ENCODE data around the gene WIPF2. TPM values are rescaled to one million over a fixed set of nuclear protein-coding genes. Genes with fewer than 3 reads are reported as not detected.

Gene WIPF2
- total and polyA plus RNA-seq, 2 experiments from 2014 or later: 10.3 to 23.8 TPM

DNA sequence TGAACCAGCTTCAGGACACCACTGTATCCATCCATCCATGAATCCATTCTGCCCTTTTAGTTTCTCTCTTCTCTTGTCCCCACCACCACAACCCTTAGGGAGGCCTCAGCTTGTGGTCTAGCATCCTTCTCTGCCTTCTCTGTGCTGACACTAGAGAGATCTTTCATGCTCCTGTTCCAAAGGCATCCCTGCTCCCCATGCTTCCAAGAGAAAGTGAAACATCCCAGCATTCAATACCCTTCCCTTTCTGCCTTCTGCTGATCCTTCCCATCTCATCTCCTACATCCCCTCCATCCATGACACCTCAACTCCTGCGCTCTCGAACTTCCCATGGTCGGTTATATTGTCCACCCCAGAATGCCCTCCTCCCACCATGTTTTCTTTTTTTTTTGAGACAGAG is 31.9 kb upstream of the WIPF2 start:
- DNase-seq (ENCODE audit: low spot score): no peak
- Histone ChIP-seq H3K79me2 (no peaks in the 10 kb centered on the region), H3K9me3 (ENCODE audit: low read depth) (no peaks in the 10 kb centered on the region), H3K27ac (no peak overlapping the region), H2AFZ (no peak overlapping the region), H3K4me1 (ENCODE audit: insufficient read depth) (peaks cover 6% of the 10 kb centered on the region), H3K4me3 (no peak overlapping the region), H3K4me2 (no peak overlapping the region), H3K27me3 (no peaks in the 10 kb centered on the region), H3K36me3 (replicated peaks; ENCODE audit: insufficient read depth, low read depth) (no peaks in the 10 kb centered on the region), H3K9me2 (replicated peaks; ENCODE audit: insufficient read depth) (no peaks in the 10 kb centered on the region), H4K20me1 (ENCODE audit: insufficient read depth, poor library complexity, severe bottlenecking) (no peaks in the 10 kb centered on the region)
- WGBS (ENCODE audit: low lambda C conversion rate, missing lambda C conversion rate): 100% methylated on average over 3 of the region's 3 CpGs
- TF ChIP-seq CTCF (IDR thresholded peaks at IDR 0.05; ENCODE audit: poor library complexity) (no peak), EZH2 (IDR thresholded peaks at IDR 0.05; ENCODE audit: borderline replicate concordance) (no peak)

GRCh38 chr17:40188694-40189093 is 30.4 kb upstream of the WIPF2 start:
- 94% methylated on average over 6 of the region's 6 CpGs for WGBS (ENCODE audit: low lambda C conversion rate, missing lambda C conversion rate)
- Histone ChIP-seq H3K79me2 (no peaks in the 10 kb centered on the region), H3K4me2 (no peak overlapping the region), H3K36me3 (replicated peaks; ENCODE audit: insufficient read depth, low read depth) (no peaks in the 10 kb centered on the region), H4K20me1 (ENCODE audit: insufficient read depth, poor library complexity, severe bottlenecking) (no peaks in the 10 kb centered on the region), H3K27ac (no peak overlapping the region), H3K9me3 (ENCODE audit: low read depth) (no peaks in the 10 kb centered on the region), H3K27me3 (no peaks in the 10 kb centered on the region), H3K9me2 (replicated peaks; ENCODE audit: insufficient read depth) (no peaks in the 10 kb centered on the region), H2AFZ (no peak overlapping the region), H3K4me3 (no peak overlapping the region), H3K4me1 (ENCODE audit: insufficient read depth) (peaks cover 6% of the 10 kb centered on the region)
- DNase-seq (ENCODE audit: low spot score): no peak
- TF ChIP-seq CTCF (IDR thresholded peaks at IDR 0.05; ENCODE audit: poor library complexity): no peak
- no peak for TF ChIP-seq EZH2 (IDR thresholded peaks at IDR 0.05; ENCODE audit: borderline replicate concordance)
- TF ChIP-seq EZH2phosphoT487 (IDR thresholded peaks at IDR 0.05; ENCODE audit: low read depth, severe bottlenecking, unreplicated experiment): no peak

GRCh38 chr17:40190197-40191021 is 28.7 kb upstream of the WIPF2 start:
- Histone ChIP-seq H3K9me3 (ENCODE audit: low read depth) (no peaks in the 10 kb centered on the region), H3K27ac (no peak overlapping the region), H4K20me1 (ENCODE audit: insufficient read depth, poor library complexity, severe bottlenecking) (no peaks in the 10 kb centered on the region), H3K4me3 (no peak overlapping the region), H3K27me3 (no peaks in the 10 kb centered on the region), H3K79me2 (no peaks in the 10 kb centered on the region), H3K4me2 (peak overlapping the region; percentile 97), H3K36me3 (replicated peaks; ENCODE audit: insufficient read depth, low read depth) (no peaks in the 10 kb centered on the region), H2AFZ (no peak overlapping the region), H3K9me2 (replicated peaks; ENCODE audit: insufficient read depth) (no peaks in the 10 kb centered on the region), H3K4me1 (ENCODE audit: insufficient read depth) (peaks cover 6% of the 10 kb centered on the region)
- 65% methylated on average over 15 of the region's 15 CpGs for WGBS (ENCODE audit: low lambda C conversion rate, missing lambda C conversion rate)
- DNase-seq (ENCODE audit: low spot score): no peak
- no peak for TF ChIP-seq EZH2 (IDR thresholded peaks at IDR 0.05; ENCODE audit: borderline replicate concordance)
- peak; percentile 6 for TF ChIP-seq CTCF (IDR thresholded peaks at IDR 0.05; ENCODE audit: poor library complexity)

All from hepatocyte (in vitro differentiated cells).